Measurements from ENCODE around the gene TAS2R50. TPM values are rescaled to one million over a fixed set of nuclear protein-coding genes. Genes with fewer than 3 reads are reported as not detected.

TAS2R50 gene
- total RNA-seq, 3 donors from 2014 or later (not counting 1 experiment from before 2014, with no cell fraction given) = 0.88 to 3.0 (median 2.0) TPM

GRCh38 chr12:10960211-10960610 is 26.5 kb downstream of the TAS2R50 start:
- H3K4me1 ChIP-seq (ENCODE audit: control insufficient read depth, insufficient read depth, low read length) = peaks cover 3% of the 10 kb centered on the region
- no peak overlapping the region for H3K4me3 ChIP-seq (ENCODE audit: low read length)
- no peaks in the 10 kb centered on the region for H3K36me3 ChIP-seq (ENCODE audit: control insufficient read depth, insufficient read depth, low read length)

GRCh38 chr12:10959804-10960203 is 26.9 kb downstream of the TAS2R50 start:
- Histone ChIP-seq H3K4me1 (ENCODE audit: control insufficient read depth, insufficient read depth, low read length) (peaks cover 3% of the 10 kb centered on the region), H3K9me3 (ENCODE audit: control insufficient read depth, insufficient read depth, low read length) (no peaks in the 10 kb centered on the region), H3K36me3 (ENCODE audit: control insufficient read depth, insufficient read depth, low read length) (no peaks in the 10 kb centered on the region), H3K27ac (ENCODE audit: low read length) (no peak overlapping the region), H3K27me3 (ENCODE audit: control insufficient read depth, insufficient read depth, low read length) (no peaks in the 10 kb centered on the region), H3K4me3 (ENCODE audit: low read length) (no peak overlapping the region)
- intact Hi-C loops (cut with micrococcal nuclease) = no loop called here
- Mint-ChIP-seq H3K36me3 (no peaks in the 10 kb centered on the region), H3K9me3 (peaks cover 0 to 4% of the 10 kb centered on the region in 2 donors), H3K4me1 (peaks cover 39 to 49% of the 10 kb centered on the region in 2 donors), H3K27ac (no peak overlapping the region), H3K27me3 (ENCODE audit: low read depth in 2 of 2) (no peaks in the 10 kb centered on the region), H3K4me3 (no peak overlapping the region)
- peak in 1 of 2 donors; percentile 37 for DNase-seq
- TF ChIP-seq CTCF (IDR thresholded peaks at IDR 0.05) = no peak
- ATAC-seq = peak in 2 of 3 donors; percentile 30 to 35
- WGBS (ENCODE audit: insufficient coverage) = 96% methylated on average over 2 of the region's 2 CpGs

More at GRCh38 chr12:10960211-10960610, 26.5 kb downstream of the TAS2R50 start:
- intact Hi-C loops (cut with micrococcal nuclease) = no loop called here
- Histone ChIP-seq H3K27ac (ENCODE audit: low read length) (no peak overlapping the region), H3K27me3 (ENCODE audit: control insufficient read depth, insufficient read depth, low read length) (no peaks in the 10 kb centered on the region), H3K9me3 (ENCODE audit: control insufficient read depth, insufficient read depth, low read length) (no peaks in the 10 kb centered on the region)
- no peak for TF ChIP-seq CTCF (IDR thresholded peaks at IDR 0.05)
- no peak overlapping the region for H3K4me3 Mint-ChIP-seq
- H3K36me3 Mint-ChIP-seq = no peaks in the 10 kb centered on the region
- no peak overlapping the region for H3K27ac Mint-ChIP-seq
- peak in 1 of 2 donors; percentile 49 for DNase-seq
- WGBS (ENCODE audit: insufficient coverage) = 19% methylated on average over 4 of the region's 4 CpGs
- peaks cover 0 to 3% of the 10 kb centered on the region in 2 donors for H3K9me3 Mint-ChIP-seq
- H3K4me1 Mint-ChIP-seq = peaks cover 36 to 45% of the 10 kb centered on the region in 2 donors
- ATAC-seq = peak in 2 of 3 donors; percentile 63 to 69
- no peaks in the 10 kb centered on the region for H3K27me3 Mint-ChIP-seq (ENCODE audit: low read depth in 2 of 2)

GRCh38 chr12:10957741-10958140 is 29.0 kb downstream of the TAS2R50 start:
- Histone ChIP-seq H3K9me3 (ENCODE audit: control insufficient read depth, insufficient read depth, low read length) (no peaks in the 10 kb centered on the region), H3K4me3 (ENCODE audit: low read length) (no peak overlapping the region), H3K36me3 (ENCODE audit: control insufficient read depth, insufficient read depth, low read length) (no peaks in the 10 kb centered on the region), H3K27ac (ENCODE audit: low read length) (no peak overlapping the region), H3K4me1 (ENCODE audit: control insufficient read depth, insufficient read depth, low read length) (peaks cover 3% of the 10 kb centered on the region), H3K27me3 (ENCODE audit: control insufficient read depth, insufficient read depth, low read length) (no peaks in the 10 kb centered on the region)
- H3K4me1 Mint-ChIP-seq = peaks cover 60 to 70% of the 10 kb centered on the region in 2 donors
- H3K36me3 Mint-ChIP-seq = no peaks in the 10 kb centered on the region
- TF ChIP-seq CTCF (IDR thresholded peaks at IDR 0.05) = no peak
- ATAC-seq = no peak
- H3K9me3 Mint-ChIP-seq = peaks cover 0 to 4% of the 10 kb centered on the region in 2 donors
- no peak overlapping the region for H3K4me3 Mint-ChIP-seq
- no peaks in the 10 kb centered on the region for H3K27me3 Mint-ChIP-seq (ENCODE audit: low read depth in 2 of 2)
- intact Hi-C loops (cut with micrococcal nuclease) = no loop called here
- no peak for DNase-seq
- no peak overlapping the region for H3K27ac Mint-ChIP-seq

GRCh38 chr12:10956085-10956484 is 30.6 kb downstream of the TAS2R50 start:
- peaks cover 3% of the 10 kb centered on the region for H3K4me1 ChIP-seq (ENCODE audit: control insufficient read depth, insufficient read depth, low read length)
- no peak overlapping the region for H3K4me3 ChIP-seq (ENCODE audit: low read length)
- ATAC-seq = no peak
- Mint-ChIP-seq H3K27me3 (ENCODE audit: low read depth in 2 of 2) (no peaks in the 10 kb centered on the region), H3K36me3 (no peaks in the 10 kb centered on the region), H3K27ac (no peak overlapping the region), H3K4me3 (no peak overlapping the region), H3K4me1 (peaks cover 57 to 63% of the 10 kb centered on the region in 2 donors), H3K9me3 (peaks cover 0 to 4% of the 10 kb centered on the region in 2 donors)
- no peak overlapping the region for H3K27ac ChIP-seq (ENCODE audit: low read length)
- intact Hi-C loops (cut with micrococcal nuclease) = no loop called here
- no peak for TF ChIP-seq CTCF (IDR thresholded peaks at IDR 0.05)
- H3K27me3 ChIP-seq (ENCODE audit: control insufficient read depth, insufficient read depth, low read length) = no peaks in the 10 kb centered on the region
- DNase-seq = no peak
- no peaks in the 10 kb centered on the region for H3K36me3 ChIP-seq (ENCODE audit: control insufficient read depth, insufficient read depth, low read length)
- no peaks in the 10 kb centered on the region for H3K9me3 ChIP-seq (ENCODE audit: control insufficient read depth, insufficient read depth, low read length)
